IPS-NIHi7 (cell line): ENCODE measurements around the gene ONECUT3.
"Not testable (repeated sequence)": the region's sequence is repeated elsewhere in the genome, so short reads cannot be mapped to it uniquely, and the experiment has no call there.

ENCODE experiments used
- DNase-seq: peaks from one replicate; pipeline ENCODE4 v3.0.0; 2012; ENCODE audit warnings: mixed read lengths; ENCODE audit errors: extremely low spot score

ONECUT3 gene

GRCh38 chr19:1794424-1795172 lies 41.3 kb downstream of the ONECUT3 start:
- DNase-seq = peak; percentile 45

- DNase-seq = no peak
Measured at GRCh38 chr19:1796395-1797142, 43.3 kb downstream of the ONECUT3 start.

- not testable (repeated sequence) for DNase-seq
Measured at GRCh38 chr19:1797313-1797712, 44.0 kb downstream of the ONECUT3 start.

- no peak for DNase-seq
Measured at GRCh38 chr19:1799695-1800342, 46.5 kb downstream of the ONECUT3 start.

- DNase-seq = no peak
Measured at GRCh38 chr19:1804858-1805257, 51.6 kb downstream of the ONECUT3 start.

- no peak for DNase-seq
Measured at GRCh38 chr19:1805401-1806183, 52.3 kb downstream of the ONECUT3 start.

GRCh38 chr19:1806184-1807029 lies 53.1 kb downstream of the ONECUT3 start:
- no peak for DNase-seq

- no peak for DNase-seq
Measured at GRCh38 chr19:1807030-1807694, 53.9 kb downstream of the ONECUT3 start.

- no peak for DNase-seq
Measured at GRCh38 chr19:1807695-1808394, 54.5 kb downstream of the ONECUT3 start.

GRCh38 chr19:1808395-1808731 lies 55.1 kb downstream of the ONECUT3 start:
- no peak for DNase-seq

- no peak for DNase-seq
Measured at GRCh38 chr19:1809678-1810077, 56.4 kb downstream of the ONECUT3 start.

GRCh38 chr19:1810439-1811160 lies 57.3 kb downstream of the ONECUT3 start:
- no peak for DNase-seq

GRCh38 chr19:1811472-1811894 lies 58.2 kb downstream of the ONECUT3 start:
- DNase-seq = no peak

- peak; percentile 99 for DNase-seq
Measured at GRCh38 chr19:1811942-1812425, 58.7 kb downstream of the ONECUT3 start, which contains the start of gene ATP8B3. TSS of gene ATP8B3 (minus strand) at chr19:1812276. CDS start at chr19:1811736, 540 bp downstream.

GRCh38 chr19:1812426-1813191 lies 59.3 kb downstream of the ONECUT3 start:
- peak; percentile 95 for DNase-seq

- no peak for DNase-seq
Measured at GRCh38 chr19:1813192-1814182, 60.2 kb downstream of the ONECUT3 start.

GRCh38 chr19:1814391-1814790 lies 61.1 kb downstream of the ONECUT3 start:
- DNase-seq = no peak
